Measurements from ENCODE around the gene MAPKAPK3. TPM values are rescaled to one million over a fixed set of nuclear protein-coding genes. Genes with fewer than 3 reads are reported as not detected.

MAPKAPK3 gene
- total and polyA plus RNA-seq, 2 donors (not counting 3 experiments of a cell fraction or from before 2014, with no cell fraction given): 21.3 to 30.5 TPM

- Histone ChIP-seq H3K9me1 (replicated peaks; ENCODE audit: control insufficient read depth, extremely low read depth, insufficient read depth, low read length) (no peaks in the 10 kb centered on the region), H3K27ac (ENCODE audit: insufficient read depth, low read depth, low read length) (no peak overlapping the region), H3K9me3 (replicated peaks; ENCODE audit: control insufficient read depth, insufficient read depth, low read length) (no peaks in the 10 kb centered on the region), H2AFZ (ENCODE audit: low read depth, low read length) (no peak overlapping the region), H3K36me3 (ENCODE audit: control insufficient read depth in 2 of 2, extremely low read depth in 1 of 2, insufficient read depth in 2 of 2, low read length in 2 of 2) (no peaks in the 10 kb centered on the region), H3K27me3 (ENCODE audit: control insufficient read depth in 2 of 2, insufficient read depth in 2 of 2, low read length in 2 of 2) (no peaks in the 10 kb centered on the region), H3K4me3 (replicated peaks in 1 of 3; ENCODE audit: insufficient read depth in 1 of 3, low read depth in 1 of 3, low read length in 3 of 3) (no peak overlapping the region), H3K79me2 (ENCODE audit: control insufficient read depth, insufficient read depth, low read length) (no peaks in the 10 kb centered on the region), H3K4me2 (ENCODE audit: insufficient read depth, low read length) (no peak overlapping the region), H3K4me1 (ENCODE audit: control insufficient read depth, extremely low read depth, insufficient read depth, low read length) (no peaks in the 10 kb centered on the region), H4K20me1 (replicated peaks; ENCODE audit: control insufficient read depth, extremely low read depth, insufficient read depth, low read length) (no peaks in the 10 kb centered on the region), H3K9ac (replicated peaks; ENCODE audit: extremely low read depth, insufficient read depth, low read length) (no peak overlapping the region)
- no peak for FAIRE-seq
- POLR2A ChIA-PET: no interaction called here
- dilution Hi-C loops (cut with MboI; ENCODE audit: extremely low pct_ligation_motif_present, low sequenced_read_pairs): no loop called here
- CTCF ChIA-PET: interaction anchor here (4.0 kb wide), 1 partner anchor 39 kb away, joined by 65 read pairs; the partner anchor contains the start of gene MAPKAPK3
- BruUV-seq (replicated peaks): no TSS peak
- no peak for TF ChIP-seq POLR2AphosphoS5 (IDR thresholded peaks at IDR 0.05; ENCODE audit: insufficient read depth, low read depth, low read length)
- no peak for DNase-seq (ENCODE audit: low read depth, low spot score)
- intact Hi-C loops (cut with micrococcal nuclease): no loop called here
Observed at GRCh38 chr3:50655009-50655830, 38.3 kb downstream of the MAPKAPK3 start.

- DNase-seq (ENCODE audit: low read depth, low spot score): no peak
- no peak for TF ChIP-seq POLR2A (IDR thresholded peaks at IDR 0.05; ENCODE audit: low read depth, low read length)
- TF ChIP-seq MAX (IDR thresholded peaks at IDR 0.05; ENCODE audit: insufficient read depth, insufficient read length): no peak
- no peak for TF ChIP-seq GATA2 (IDR thresholded peaks at IDR 0.05; ENCODE audit: insufficient read depth, insufficient read length, low read depth, low read length)
- Histone ChIP-seq H3K9ac (replicated peaks; ENCODE audit: extremely low read depth, insufficient read depth, low read length) (no peak overlapping the region), H3K4me2 (ENCODE audit: insufficient read depth, low read length) (no peak overlapping the region), H4K20me1 (replicated peaks; ENCODE audit: control insufficient read depth, extremely low read depth, insufficient read depth, low read length) (no peaks in the 10 kb centered on the region), H3K4me1 (ENCODE audit: control insufficient read depth, extremely low read depth, insufficient read depth, low read length) (no peaks in the 10 kb centered on the region), H3K27me3 (ENCODE audit: control insufficient read depth in 2 of 2, insufficient read depth in 2 of 2, low read length in 2 of 2) (no peaks in the 10 kb centered on the region), H3K4me3 (replicated peaks in 1 of 3; ENCODE audit: insufficient read depth in 1 of 3, low read depth in 1 of 3, low read length in 3 of 3) (no peak overlapping the region), H3K9me1 (replicated peaks; ENCODE audit: control insufficient read depth, extremely low read depth, insufficient read depth, low read length) (no peaks in the 10 kb centered on the region), H3K27ac (ENCODE audit: insufficient read depth, low read depth, low read length) (no peak overlapping the region), H3K79me2 (ENCODE audit: control insufficient read depth, insufficient read depth, low read length) (no peaks in the 10 kb centered on the region), H3K36me3 (ENCODE audit: control insufficient read depth in 2 of 2, extremely low read depth in 1 of 2, insufficient read depth in 2 of 2, low read length in 2 of 2) (no peaks in the 10 kb centered on the region), H3K9me3 (replicated peaks; ENCODE audit: control insufficient read depth, insufficient read depth, low read length) (no peaks in the 10 kb centered on the region), H2AFZ (ENCODE audit: low read depth, low read length) (no peak overlapping the region)
- ChIA-PET POLR2A (no interaction called here), CTCF (interaction anchor here (0.6 to 1.2 kb wide), 2 partner anchors 40 to 45 kb away, joined by 3 read pairs; partner anchors contain the start of gene CISH)
- BruUV-seq (replicated peaks): no TSS peak
- FAIRE-seq: no peak
- intact Hi-C loops (cut with micrococcal nuclease): no loop called here
- dilution Hi-C loops (cut with MboI; ENCODE audit: extremely low pct_ligation_motif_present, low sequenced_read_pairs): no loop called here
Observed at GRCh38 chr3:50656417-50657195, 39.7 kb downstream of the MAPKAPK3 start.

Data from endothelial cell of umbilical vein (primary cell).